PFSK-1 (cell line): ENCODE results near the gene FAM13A.

Source experiments
- FOXP2 ChIP-seq: optimal IDR thresholded peaks from 2 replicates; pipeline ENCODE3; 2011; ENCODE audit warnings: borderline replicate concordance, control low read depth, inconsistent platforms; ENCODE audit not compliant: insufficient read depth; ENCODE audit errors: extremely low read length, extremely low read depth
- POLR2AphosphoS5 ChIP-seq: IDR thresholded peaks from 2 replicates; pipeline ENCODE4 v1.6.1; 2012; ENCODE audit warnings: low read depth, mild to moderate bottlenecking, control low read depth, low read length, moderate library complexity
- REST ChIP-seq, 2 experiments: IDR thresholded peaks; 2 replicates each; pipeline versions ENCODE4 v1.6.1 to v1.8.0; 2011 to 2012; ENCODE audit warnings: low read depth in 2 of 2, low read length in 2 of 2, control low read depth in 1 of 2, inconsistent platforms in 1 of 2, mild to moderate bottlenecking in 1 of 2, moderate library complexity in 1 of 2; ENCODE audit not compliant: insufficient read depth in 1 of 2
- SIN3A ChIP-seq: IDR thresholded peaks from 2 replicates; pipeline ENCODE4 v1.6.1; 2012; ENCODE audit warnings: mild to moderate bottlenecking, low read length, moderate library complexity, borderline replicate concordance; ENCODE audit not compliant: insufficient read depth
- TAF1 ChIP-seq: IDR thresholded peaks from 2 replicates; pipeline ENCODE4 v1.6.1; 2012; ENCODE audit warnings: low read length, control low read depth, borderline replicate concordance; ENCODE audit not compliant: insufficient read depth

Gene FAM13A

GRCh38 chr4:88828842-88829571 is 228.0 kb downstream of the FAM13A start:
- no peak for TF ChIP-seq SIN3A
- TF ChIP-seq POLR2AphosphoS5, result no peak
- no peak for TF ChIP-seq TAF1
- no peak for TF ChIP-seq REST (IDR thresholded peaks at IDR 0.05; ENCODE audit: insufficient read depth in 1 of 2, low read depth in 2 of 2, low read length in 2 of 2)
- TF ChIP-seq FOXP2, result no peak

- TF ChIP-seq POLR2AphosphoS5 (no peak), FOXP2 (no peak), SIN3A (no peak), TAF1 (no peak), REST (IDR thresholded peaks at IDR 0.05; ENCODE audit: insufficient read depth in 1 of 2, low read depth in 2 of 2, low read length in 2 of 2) (no peak)
These were observed 229.5 kb downstream of the FAM13A start for GRCh38 chr4:88827442-88827841.

GRCh38 chr4:88826771-88827170 is 230.2 kb downstream of the FAM13A start:
- TF ChIP-seq FOXP2 (no peak), SIN3A (no peak), POLR2AphosphoS5 (no peak), REST (IDR thresholded peaks at IDR 0.05; ENCODE audit: insufficient read depth in 1 of 2, low read depth in 2 of 2, low read length in 2 of 2) (no peak), TAF1 (no peak)

- TF ChIP-seq TAF1 (no peak), REST (IDR thresholded peaks at IDR 0.05; ENCODE audit: insufficient read depth in 1 of 2, low read depth in 2 of 2, low read length in 2 of 2) (no peak), FOXP2 (no peak), POLR2AphosphoS5 (no peak), SIN3A (no peak)
These were observed 231.1 kb downstream of the FAM13A start for GRCh38 chr4:88825931-88826330.
